HG02763 (cell line): ENCODE results near the gene GOLGA1.

Source experiments
- ATAC-seq: cut with Tn5 transposase; IDR thresholded peaks from one replicate; pipeline ENCODE4 v1.9.1; 2021; ENCODE audit warnings: mild to moderate bottlenecking, moderate library complexity; ENCODE audit not compliant: unreplicated experiment

Gene GOLGA1

GRCh38 chr9:124885551-124885950 is 55.3 kb downstream of the GOLGA1 start:
- ATAC-seq, result no peak

DNA sequence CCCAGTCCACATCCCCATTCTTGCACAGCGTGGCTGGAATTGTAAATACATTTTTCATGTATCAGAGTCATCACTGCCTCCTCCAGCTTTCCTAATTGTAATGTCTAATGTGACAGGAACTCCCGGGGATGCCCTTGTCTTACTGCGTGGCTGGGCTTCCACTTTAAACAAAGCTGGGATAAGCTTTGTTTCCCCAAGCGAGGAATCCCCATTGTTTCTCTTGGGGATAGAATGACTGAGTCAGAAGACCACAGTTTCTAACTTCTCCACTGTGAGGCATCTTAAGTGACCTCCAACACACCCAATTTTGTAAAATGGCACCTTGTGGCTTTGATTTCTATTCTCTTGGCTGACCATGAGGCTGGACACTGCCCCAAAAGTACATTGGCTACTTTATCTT is 56.5 kb downstream of the GOLGA1 start:
- ATAC-seq, result no peak

- no peak for ATAC-seq
Measured at GRCh38 chr9:124882231-124882630, 58.7 kb downstream of the GOLGA1 start.

- ATAC-seq, result no peak
Measured at GRCh38 chr9:124881138-124881743, 59.6 kb downstream of the GOLGA1 start.

DNA sequence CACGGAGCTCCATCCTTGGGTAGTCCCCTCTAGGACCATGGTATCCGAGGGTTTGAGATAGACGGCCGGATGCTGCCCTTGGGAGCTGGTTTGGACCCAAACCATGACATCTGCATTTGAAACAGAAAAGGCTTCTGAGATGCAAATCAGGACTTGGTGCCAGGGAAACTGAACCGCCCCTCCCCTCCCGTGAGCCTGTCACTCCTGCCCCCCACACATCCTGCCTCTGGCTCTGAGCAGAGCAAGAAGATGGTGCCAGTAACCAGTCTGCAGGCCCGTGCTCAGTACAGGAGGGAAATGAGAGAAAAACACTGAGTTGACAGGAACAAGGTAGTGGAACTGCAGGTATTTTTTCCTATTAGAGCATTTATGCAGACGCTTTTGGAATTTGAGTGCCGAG is 60.4 kb downstream of the GOLGA1 start:
- no peak for ATAC-seq

DNA sequence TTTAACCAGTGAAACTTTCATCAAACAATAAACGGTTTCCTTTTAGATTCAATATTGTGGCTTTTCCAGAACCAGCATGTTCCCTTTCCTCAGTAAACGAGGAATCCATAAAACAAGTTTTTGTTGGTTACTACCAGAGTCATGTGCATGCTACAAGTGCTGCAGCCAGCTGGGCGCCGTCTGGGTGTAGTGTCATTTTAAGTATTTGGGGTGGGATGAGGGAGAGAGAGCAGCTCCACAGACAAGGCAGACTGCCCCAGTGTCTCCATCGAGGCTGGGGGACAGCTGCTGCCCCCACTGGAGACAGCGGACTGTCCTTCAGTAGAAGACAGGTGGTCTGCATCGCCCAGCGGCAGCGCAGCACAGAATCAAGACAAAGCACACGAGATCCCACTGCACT is 61.7 kb downstream of the GOLGA1 start:
- no peak for ATAC-seq

- ATAC-seq, result no peak
Measured at GRCh38 chr9:124878518-124878917, 62.4 kb downstream of the GOLGA1 start.

DNA sequence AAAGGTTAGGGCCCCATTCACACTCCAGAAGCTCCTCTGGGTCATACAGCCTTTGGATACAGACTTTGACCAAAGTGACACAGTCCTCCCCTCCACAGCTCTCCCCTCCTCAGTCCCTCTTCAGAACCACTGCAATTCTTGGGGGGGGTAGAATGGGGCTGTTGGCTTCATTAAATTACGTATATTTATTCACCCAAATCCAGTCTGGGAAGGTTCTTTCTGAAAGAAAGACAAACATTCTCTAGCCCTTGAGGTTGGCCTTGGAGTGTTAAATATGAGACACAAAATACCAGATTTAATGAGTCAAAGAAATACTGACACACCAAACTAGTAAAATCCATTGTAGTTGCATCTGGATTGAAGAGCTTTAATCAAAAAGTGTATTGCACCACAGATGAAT is 62.9 kb downstream of the GOLGA1 start:
- no peak for ATAC-seq

- no peak for ATAC-seq
Measured at GRCh38 chr9:124877021-124877782, 63.7 kb downstream of the GOLGA1 start.

DNA sequence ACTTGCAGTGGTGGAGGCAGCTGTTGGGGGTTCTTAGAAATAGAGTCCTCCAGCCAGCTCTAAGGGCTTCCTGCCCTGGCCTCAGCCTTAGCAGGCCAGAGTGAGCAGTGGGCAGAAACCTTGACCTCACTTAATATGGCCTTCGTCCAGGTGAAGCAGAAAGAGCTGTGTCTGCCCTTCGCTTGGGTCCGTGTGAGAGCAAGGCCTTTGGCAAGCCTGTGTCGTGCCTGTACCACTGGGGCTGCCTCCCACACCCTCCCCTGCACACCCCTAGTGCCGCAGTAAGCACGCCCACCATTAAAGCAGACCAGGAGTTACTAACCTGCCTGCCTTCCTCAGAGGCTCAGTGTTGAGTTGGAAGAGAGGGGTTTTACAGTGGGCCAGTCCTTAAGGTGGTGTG is 65.4 kb downstream of the GOLGA1 start:
- no peak for ATAC-seq

- no peak for ATAC-seq
Measured at GRCh38 chr9:124873664-124874063, 67.2 kb downstream of the GOLGA1 start.

DNA sequence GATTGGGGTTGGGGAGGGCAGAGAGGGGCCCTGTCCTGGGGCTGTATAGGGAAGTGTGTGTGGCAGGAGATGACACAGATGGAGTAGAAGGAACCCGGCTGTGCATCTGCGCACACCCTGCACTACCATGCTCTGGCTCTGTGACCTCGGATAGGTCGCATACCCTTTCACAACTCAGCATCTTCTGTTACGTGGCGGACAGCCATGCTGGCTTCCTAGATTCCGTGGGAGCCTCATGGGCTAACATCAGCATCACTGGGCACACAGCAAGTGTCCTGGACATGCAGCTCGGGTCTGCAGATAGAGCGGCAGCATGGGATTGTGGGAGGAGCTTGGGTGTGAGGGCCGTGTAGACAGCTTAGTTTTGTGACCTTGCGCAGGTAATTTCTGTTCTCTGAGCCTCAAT is 69.7 kb downstream of the GOLGA1 start:
- ATAC-seq, result no peak

DNA sequence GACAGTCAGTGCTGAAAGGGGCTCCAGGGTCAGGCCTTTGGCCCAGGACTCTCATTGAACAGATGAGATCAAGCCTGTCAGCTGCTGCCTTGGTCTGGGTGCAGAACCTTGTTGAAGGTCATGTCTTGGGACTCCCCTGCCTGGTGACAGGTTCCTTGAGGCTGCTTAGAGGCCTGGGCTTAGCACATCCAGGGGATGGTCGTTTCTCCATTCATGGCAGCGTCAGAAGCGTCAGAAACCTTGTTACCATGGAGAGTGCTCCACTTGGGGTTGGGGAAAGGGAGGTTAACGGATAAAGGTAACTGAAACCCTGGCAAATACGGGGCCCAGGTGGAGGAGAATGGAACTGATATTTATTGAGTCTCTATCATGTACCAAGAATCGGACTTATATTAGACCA is 70.2 kb downstream of the GOLGA1 start:
- no peak for ATAC-seq

GRCh38 chr9:124869986-124870560 is 70.8 kb downstream of the GOLGA1 start:
- ATAC-seq, result no peak

DNA sequence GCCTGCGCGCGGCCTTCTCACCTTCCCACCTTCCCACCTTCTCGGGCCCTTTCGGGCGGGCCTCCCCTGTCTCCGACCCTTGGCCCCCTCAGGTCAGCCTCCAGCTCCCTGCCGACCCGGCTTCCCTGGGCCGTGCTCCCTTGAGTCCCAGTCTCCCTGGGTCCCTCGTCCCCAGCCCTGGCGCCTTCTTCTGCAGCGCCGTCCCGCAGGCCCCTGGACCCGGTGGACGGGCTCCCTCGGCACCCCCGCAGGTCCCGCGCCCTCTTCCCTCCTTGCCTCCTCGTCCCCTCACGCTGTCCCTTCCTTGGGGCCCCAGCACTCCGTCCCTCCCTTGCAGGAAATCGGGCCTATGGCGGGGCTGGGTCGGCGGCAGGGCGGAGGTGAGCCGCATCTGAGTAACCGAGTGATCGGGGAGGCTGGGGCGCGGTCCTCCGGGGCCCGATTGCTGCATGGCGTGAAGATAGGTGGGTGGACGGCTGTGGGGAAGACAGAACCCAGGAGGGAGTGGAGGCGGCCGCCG is 71.4 kb downstream of the GOLGA1 start:
- ATAC-seq, result peak; percentile 1

GRCh38 chr9:124868511-124869465 is 72.1 kb downstream of the GOLGA1 start:
- ATAC-seq, result peak; percentile 66

GRCh38 chr9:124863371-124863871 is 77.5 kb downstream of the GOLGA1 start:
- ATAC-seq, result no peak

DNA sequence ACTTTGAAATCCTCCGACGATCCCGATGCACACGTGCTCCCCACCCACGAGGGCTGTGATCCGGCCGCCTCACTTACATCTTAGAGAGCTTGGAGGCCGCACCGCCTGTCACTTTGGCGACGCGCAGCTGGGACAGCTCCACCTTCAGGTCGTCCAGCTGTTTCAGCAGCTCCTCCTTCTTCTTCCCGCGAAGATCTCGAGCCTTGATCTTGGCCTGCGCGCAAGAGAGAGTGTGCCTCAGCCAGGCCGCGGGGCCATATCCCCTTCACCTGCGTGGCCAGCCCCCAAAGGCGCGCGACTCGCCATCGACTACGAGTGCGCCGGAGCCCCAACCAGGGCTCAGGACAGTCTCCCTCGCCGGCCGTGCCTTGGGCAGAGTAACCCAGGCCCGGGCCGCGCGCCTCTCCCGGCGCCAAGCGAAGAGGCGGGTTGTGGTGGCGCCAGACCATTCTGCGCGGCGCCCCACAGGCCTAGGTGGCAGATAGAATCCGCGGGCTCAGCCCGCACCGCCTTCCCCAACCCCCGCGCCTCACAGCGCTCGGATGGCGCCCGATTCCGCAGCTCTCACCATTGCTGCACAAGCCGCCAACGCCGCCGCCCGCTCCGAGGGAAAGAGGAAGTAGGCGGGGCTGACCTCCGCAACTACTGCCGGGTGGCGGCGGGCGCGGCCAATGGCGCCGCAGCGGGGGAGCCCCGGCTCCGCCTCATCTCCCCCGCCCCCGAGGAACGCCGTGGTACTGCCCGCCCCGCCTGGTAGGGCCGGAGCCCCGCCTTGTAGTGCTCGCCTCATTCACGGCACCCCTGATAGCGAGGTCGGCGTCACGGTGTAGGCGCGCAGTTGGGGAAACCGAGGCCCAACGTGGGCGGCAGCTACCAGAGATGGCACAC is 79.3 kb downstream of the GOLGA1 start, which contains the start of the genes ARPC5L and RPL35:
Gene ARPC5L, plus strand, starts transcription at position 789 of the 888 bp plus-strand sequence. CDS start 7,161 bp downstream, outside the sequence.
Gene RPL35, minus strand, starts transcription at position 616 of the 888 bp plus-strand sequence. Its CDS starts 45 bp downstream, at position 571.
- ATAC-seq, result peak; percentile 82

GRCh38 chr9:124860582-124861341 is 80.1 kb downstream of the GOLGA1 start:
- ATAC-seq, result no peak
